Measurements from ENCODE around the gene CUEDC1. TPM values are rescaled to one million over a fixed set of nuclear protein-coding genes. Genes with fewer than 3 reads are reported as not detected.

The CUEDC1 gene
- total RNA-seq, 3 donors from 2014 or later: 23.5 to 46.8 (median 23.6) TPM

- Histone ChIP-seq H3K4me1 (ENCODE audit: low read depth) (peaks cover 9% of the 10 kb centered on the region), H3K9me3 (no peaks in the 10 kb centered on the region), H3K4me3 (no peak overlapping the region), H3K36me3 (ENCODE audit: low read depth) (no peaks in the 10 kb centered on the region)
- intact Hi-C loops (cut with DNase I, micrococcal nuclease): no loop called here
- ATAC-seq: no peak
- DNase-seq: peak in 1 of 3 donors; percentile 25
- no peak for TF ChIP-seq CTCF (IDR thresholded peaks at IDR 0.05)
Observed at GRCh38 chr17:57876023-57876865, 79.0 kb downstream of the CUEDC1 start.

- peak; percentile 72 for ATAC-seq
- no peaks in the 10 kb centered on the region for H3K36me3 ChIP-seq (ENCODE audit: low read depth)
- no peaks in the 10 kb centered on the region for H3K9me3 ChIP-seq
- no peak overlapping the region for H3K4me3 ChIP-seq
- no peak for TF ChIP-seq CTCF (IDR thresholded peaks at IDR 0.05)
- intact Hi-C loops (cut with DNase I, micrococcal nuclease): no loop called here
- peak; percentile 34 to 76 (median 62) for DNase-seq
- H3K4me1 ChIP-seq (ENCODE audit: low read depth): peaks cover 9% of the 10 kb centered on the region
Observed at GRCh38 chr17:57875290-57876022, 79.8 kb downstream of the CUEDC1 start.

- Histone ChIP-seq H3K9me3 (no peaks in the 10 kb centered on the region), H3K4me3 (no peak overlapping the region), H3K36me3 (ENCODE audit: low read depth) (no peaks in the 10 kb centered on the region), H3K4me1 (ENCODE audit: low read depth) (peaks cover 9% of the 10 kb centered on the region)
- intact Hi-C loops (cut with DNase I, micrococcal nuclease): no loop called here
- DNase-seq (peak; percentile 50 to 79 (median 53)), ATAC-seq (peak; percentile 39)
- TF ChIP-seq CTCF (IDR thresholded peaks at IDR 0.05): no peak
Observed at GRCh38 chr17:57874434-57875289, 80.5 kb downstream of the CUEDC1 start.

GRCh38 chr17:57874058-57874419 lies 81.2 kb downstream of the CUEDC1 start:
- Histone ChIP-seq H3K4me1 (ENCODE audit: low read depth) (peaks cover 13% of the 10 kb centered on the region), H3K9me3 (no peaks in the 10 kb centered on the region), H3K4me3 (no peak overlapping the region), H3K36me3 (ENCODE audit: low read depth) (no peaks in the 10 kb centered on the region)
- TF ChIP-seq CTCF (IDR thresholded peaks at IDR 0.05): no peak
- no peak for DNase-seq
- no peak for ATAC-seq
- intact Hi-C loops (cut with DNase I, micrococcal nuclease): no loop called here

GRCh38 chr17:57873261-57874057 lies 81.8 kb downstream of the CUEDC1 start:
- ATAC-seq (no peak), DNase-seq (peak in 1 of 3 donors; percentile 37)
- peaks cover 15% of the 10 kb centered on the region for H3K4me1 ChIP-seq (ENCODE audit: low read depth)
- no peak for TF ChIP-seq CTCF (IDR thresholded peaks at IDR 0.05)
- H3K4me3 ChIP-seq: no peak overlapping the region
- intact Hi-C loops (cut with DNase I, micrococcal nuclease): no loop called here
- H3K9me3 ChIP-seq: no peaks in the 10 kb centered on the region
- no peaks in the 10 kb centered on the region for H3K36me3 ChIP-seq (ENCODE audit: low read depth)

All from mucosa of descending colon (tissue), 3 donors.